GM21723 (cell line): ENCODE results near the gene PAX6.

ENCODE experiments used
- ATAC-seq: cut with Tn5 transposase; IDR thresholded peaks from one replicate; pipeline ENCODE4 v1.9.1; 2021; ENCODE audit warnings: mild to moderate bottlenecking, moderate library complexity; ENCODE audit not compliant: unreplicated experiment

Gene PAX6

GRCh38 chr11:31809541-31809856 lies 1.6 kb downstream of the PAX6 start:
- ATAC-seq, result no peak

- ATAC-seq, result no peak
These were observed 2.2 kb downstream of the PAX6 start for GRCh38 chr11:31808721-31809540.

GRCh38 chr11:31807799-31808667 lies 3.1 kb downstream of the PAX6 start:
- no peak for ATAC-seq

- ATAC-seq, result no peak
These were observed 4.0 kb downstream of the PAX6 start for GRCh38 chr11:31806928-31807798.

GRCh38 chr11:31806186-31806927 lies 4.8 kb downstream of the PAX6 start:
- no peak for ATAC-seq

- no peak for ATAC-seq
These were observed 5.4 kb downstream of the PAX6 start for GRCh38 chr11:31805629-31806185.

- no peak for ATAC-seq
These were observed 6.0 kb downstream of the PAX6 start for GRCh38 chr11:31805037-31805628.

- ATAC-seq, result no peak
These were observed 6.6 kb downstream of the PAX6 start for GRCh38 chr11:31804312-31805036.

GRCh38 chr11:31803813-31804311 lies 7.3 kb downstream of the PAX6 start:
- no peak for ATAC-seq

- ATAC-seq, result no peak
These were observed 7.9 kb downstream of the PAX6 start for GRCh38 chr11:31802990-31803812.

GRCh38 chr11:31802609-31802989 lies 8.5 kb downstream of the PAX6 start:
- ATAC-seq, result no peak

GRCh38 chr11:31802000-31802551 lies 9.0 kb downstream of the PAX6 start:
- ATAC-seq, result no peak

- no peak for ATAC-seq
These were observed 9.8 kb downstream of the PAX6 start for GRCh38 chr11:31801298-31801702.

GRCh38 chr11:31800398-31801265 lies 10.5 kb downstream of the PAX6 start:
- no peak for ATAC-seq

GRCh38 chr11:31799435-31800397 lies 11.4 kb downstream of the PAX6 start:
- no peak for ATAC-seq
